IMR-90 (cell line): ENCODE measurements around the gene CUX1. TPM values are rescaled to one million over a fixed set of nuclear protein-coding genes. Genes with fewer than 3 reads are reported as not detected.

Source experiments
- ATAC-seq: fragments of 200-7000 bp; cut with Tn5 transposase; 2 replicates; pipeline ENCODE4 v1.9.1; 2020; ENCODE audit warnings: low read depth, mild to moderate bottlenecking, moderate library complexity
- BruUV-seq: library from RNA; stranded (reverse); fragments of 400-500 nt; replicated peaks from 2 replicates; lab custom pipeline; 2021; lab: Mats Ljungman, UMichigan
- CTCF ChIA-PET: fragments of 300-600 bp; formaldehyde crosslinking; extraction: SDS; loops from one replicate; lab custom pipeline; 2021; ENCODE audit warnings: antibody characterized with exemption; lab: Yijun Ruan, JAX
- POLR2A ChIA-PET: fragments of 300-600 bp; sonication (Branson Sonifier 250); formaldehyde crosslinking; loops from one replicate; lab custom pipeline; 2022; ENCODE audit warnings: antibody characterized with exemption; ENCODE audit not compliant: unreplicated experiment; lab: Charles Lee
- DNase-seq: peaks from one replicate; pipeline ENCODE4 v3.0.0; 2013
- H2AFZ ChIP-seq: replicated peaks from 2 replicates; pipeline ENCODE3; 2013; ENCODE audit warnings: low read length, mild to moderate bottlenecking; ENCODE audit not compliant: poor library complexity
- H2AK5ac ChIP-seq: 2 replicates; pipeline ENCODE4 v1.6.1; 2013; ENCODE audit warnings: low read depth, low read length, inconsistent platforms
- H2AK9ac ChIP-seq: replicated peaks from 2 replicates; pipeline ENCODE3; 2013; ENCODE audit warnings: mild to moderate bottlenecking, low read depth, low read length, moderate library complexity; ENCODE audit not compliant: poor library complexity
- H2BK120ac ChIP-seq: 2 replicates; pipeline ENCODE4 v1.6.1; 2013; ENCODE audit warnings: low read depth, low read length, inconsistent platforms
- H2BK15ac ChIP-seq: 3 replicates; pipeline ENCODE4 v1.6.1; 2013; ENCODE audit warnings: low read depth, low read length, inconsistent platforms
- H2BK20ac ChIP-seq: 2 replicates; pipeline ENCODE4 v1.6.1; 2013; ENCODE audit warnings: low read depth, mild to moderate bottlenecking, inconsistent platforms, low read length, moderate library complexity
- H2BK5ac ChIP-seq: 2 replicates; pipeline ENCODE4 v1.6.1; 2013; ENCODE audit warnings: mild to moderate bottlenecking, low read depth, low read length, inconsistent platforms; ENCODE audit not compliant: poor library complexity, severe bottlenecking
- H3K14ac ChIP-seq: replicated peaks from 2 replicates; pipeline ENCODE4 v1.6.1; 2013; ENCODE audit warnings: low read depth, low read length, inconsistent platforms
- H3K18ac ChIP-seq: 2 replicates; pipeline ENCODE4 v1.6.1; 2013; ENCODE audit warnings: low read depth, low read length, control low read depth
- H3K23ac ChIP-seq: 2 replicates; pipeline ENCODE4 v1.6.1; 2013; ENCODE audit warnings: low read depth, low read length, inconsistent platforms
- H3K27ac ChIP-seq: 2 replicates; pipeline ENCODE4 v1.5.1; 2013; ENCODE audit warnings: mild to moderate bottlenecking, control low read depth, low read length; ENCODE audit not compliant: insufficient read depth
- H3K27me3 ChIP-seq: 2 replicates; pipeline ENCODE4 v1.6.1; 2013; ENCODE audit warnings: low read length; ENCODE audit not compliant: control insufficient read depth, insufficient read depth
- H3K36me3 ChIP-seq: 2 replicates; pipeline ENCODE4 v1.6.1; 2013; ENCODE audit warnings: low read length, mixed read lengths; ENCODE audit not compliant: control insufficient read depth, insufficient read depth
- H3K4ac ChIP-seq: 2 replicates; pipeline ENCODE4 v1.6.1; 2013; ENCODE audit warnings: low read depth, low read length, inconsistent platforms
- H3K4me1 ChIP-seq: 2 replicates; pipeline ENCODE4 v1.6.1; 2013; ENCODE audit warnings: low read length, mixed read lengths; ENCODE audit not compliant: control insufficient read depth, insufficient read depth
- H3K4me2 ChIP-seq: 2 replicates; pipeline ENCODE4 v1.6.1; 2013; ENCODE audit warnings: low read depth, mild to moderate bottlenecking, control low read depth, low read length, moderate library complexity
- H3K4me3 ChIP-seq: 2 replicates; pipeline ENCODE4 v1.5.1; 2013; ENCODE audit warnings: low read depth, mild to moderate bottlenecking, control low read depth, low read length, moderate library complexity; ENCODE audit not compliant: insufficient read depth
- H3K56ac ChIP-seq: 2 replicates; pipeline ENCODE4 v1.6.1; 2013; ENCODE audit warnings: low read length, inconsistent platforms; ENCODE audit not compliant: insufficient read depth; ENCODE audit errors: extremely low read depth
- H3K79me1 ChIP-seq, 2 experiments: 2 replicates each; pipeline ENCODE4 v1.6.1; 2013; ENCODE audit warnings: low read length in 2 of 2, inconsistent platforms in 1 of 2, low read depth in 1 of 2
- H3K9ac ChIP-seq: 2 replicates; pipeline ENCODE4 v1.6.1; 2013; ENCODE audit warnings: low read depth, low read length, control low read depth
- H3K9me1 ChIP-seq: 2 replicates; pipeline ENCODE4 v1.6.1; 2013; ENCODE audit warnings: low read length, inconsistent platforms; ENCODE audit not compliant: insufficient read depth
- H3K9me3 ChIP-seq: 2 replicates; pipeline ENCODE4 v1.6.1; 2013; ENCODE audit warnings: low read length; ENCODE audit not compliant: control insufficient read depth, insufficient read depth
- H4K20me1 ChIP-seq: 2 replicates; pipeline ENCODE4 v1.6.1; 2013; ENCODE audit warnings: low read length, inconsistent platforms; ENCODE audit not compliant: insufficient read depth
- H4K5ac ChIP-seq: 2 replicates; pipeline ENCODE4 v1.6.1; 2013; ENCODE audit warnings: mild to moderate bottlenecking, low read depth, low read length, control low read depth
- H4K8ac ChIP-seq, 2 experiments: 2 replicates each; pipeline ENCODE4 v1.6.1; 2013; ENCODE audit warnings: low read depth in 2 of 2, low read length in 2 of 2, control low read depth in 1 of 2, inconsistent platforms in 1 of 2
- H4K91ac ChIP-seq: 2 replicates; pipeline ENCODE4 v1.6.1; 2013; ENCODE audit warnings: low read depth, low read length, inconsistent platforms; ENCODE audit not compliant: insufficient read depth
- BHLHE40 ChIP-seq: fragments of 150-350 bp; IDR thresholded peaks from 2 replicates; pipeline ENCODE4 v1.6.1; 2016; ENCODE audit warnings: mild to moderate bottlenecking, low read depth, low read length
- CEBPB ChIP-seq: IDR thresholded peaks from 2 replicates; pipeline ENCODE4 v1.6.1; 2012; ENCODE audit warnings: low read depth, low read length, improper control_type of control experiment
- CHD1 ChIP-seq: IDR thresholded peaks from 2 replicates; pipeline ENCODE4 v1.6.1; 2012; ENCODE audit warnings: low read depth, low read length, improper control_type of control experiment
- FOS ChIP-seq: fragments of 150-350 bp; IDR thresholded peaks from 2 replicates; pipeline ENCODE4 v1.6.1; 2016; ENCODE audit warnings: low read depth, low read length
- MAFK ChIP-seq: IDR thresholded peaks from 2 replicates; pipeline ENCODE4 v1.6.1; 2012; ENCODE audit warnings: low read depth, low read length, improper control_type of control experiment
- MAZ ChIP-seq: IDR thresholded peaks from 2 replicates; pipeline ENCODE4 v1.6.1; 2012; ENCODE audit warnings: low read depth, mild to moderate bottlenecking, low read length, improper control_type of control experiment, moderate library complexity, borderline replicate concordance
- MXI1 ChIP-seq: IDR thresholded peaks from 2 replicates; pipeline ENCODE4 v1.6.1; 2012; ENCODE audit warnings: low read depth, mild to moderate bottlenecking, low read length, moderate library complexity, borderline replicate concordance
- NFE2L2 ChIP-seq: fragments of 150-350 bp; IDR thresholded peaks from 2 replicates; pipeline ENCODE4 v1.6.1; 2016; ENCODE audit warnings: low read depth, mild to moderate bottlenecking, low read length
- POLR2A ChIP-seq: IDR thresholded peaks from 2 replicates; pipeline ENCODE4 v1.6.1; 2012; ENCODE audit warnings: mild to moderate bottlenecking, low read depth, low read length
- RAD21 ChIP-seq: IDR thresholded peaks from 2 replicates; pipeline ENCODE4 v1.6.1; 2012; ENCODE audit warnings: low read length, improper control_type of control experiment
- RCOR1 ChIP-seq: IDR thresholded peaks from 2 replicates; pipeline ENCODE4 v1.6.1; 2012; ENCODE audit warnings: mild to moderate bottlenecking, low read length, improper control_type of control experiment; ENCODE audit not compliant: insufficient replicate concordance
- RFX5 ChIP-seq: IDR thresholded peaks from 2 replicates; pipeline ENCODE4 v1.8.0; 2012; ENCODE audit warnings: low read depth, mild to moderate bottlenecking, low read length, moderate library complexity
- SMC3 ChIP-seq: fragments of 150-350 bp; IDR thresholded peaks from 2 replicates; pipeline ENCODE4 v1.6.1; 2016; ENCODE audit warnings: low read depth, mild to moderate bottlenecking, antibody characterized with exemption, low read length, moderate library complexity
- WGBS, 2 experiments: methylation state at CpG; one replicate each; pipeline versions ENCODE4 v1.1.5 to v1.1.7; 2013; ENCODE audit warnings: missing lambda C conversion rate in 2 of 2; ENCODE audit not compliant: insufficient read length in 1 of 2; ENCODE audit errors: extremely low coverage in 2 of 2; 5-methylcytosine and 5-hydroxymethylcytosine counted together
- dilution Hi-C: fragments of 300-500 bp; cut with HindIII; formaldehyde crosslinking; loops from one replicate; pipeline ENCODE4 v1.14.3; 2018; ENCODE audit warnings: low sequenced_read_pairs; ENCODE audit not compliant: unreplicated experiment
- in situ Hi-C: fragments of 300-500 bp; cut with MboI; formaldehyde crosslinking; loops from 3 replicates; pipeline ENCODE4 v1.14.3; 2019; ENCODE audit warnings: low sequenced_read_pairs, inconsistent platforms, mixed read lengths
- intact Hi-C: fragments of 100-400 bp; cut with micrococcal nuclease; formaldehyde crosslinking; loops from 2 replicates; pipeline ENCODE4 v1.10.0; 2022
- polyA plus RNA-seq, 3 experiments: library from polyadenylated mRNA; depleted of rRNA; stranded (reverse); fragments of >200 nt; gene quantifications; 2 replicates each; pipeline ENCODE4 v1.2.3, GENCODE V29; 2012; ENCODE audit warnings: low replicate concordance in 1 of 3
- total RNA-seq: library from RNA; depleted of rRNA; stranded (reverse); fragments of >200 nt; gene quantifications from 2 replicates; pipeline ENCODE4 v1.2.3, GENCODE V29; 2012
- TF ChIP-seq, protein P1 (sequence below): fragments of 150-350 bp; IDR thresholded peaks from 2 replicates; pipeline ENCODE4 v1.6.1; 2017; ENCODE audit warnings: mild to moderate bottlenecking, antibody characterized with exemption, low read length, low read depth

CUX1 gene
- total and polyA plus RNA-seq, 2 of the 4 experiments (the other 2 are of a cell fraction) = 19.7 to 46.4 TPM

DNA sequence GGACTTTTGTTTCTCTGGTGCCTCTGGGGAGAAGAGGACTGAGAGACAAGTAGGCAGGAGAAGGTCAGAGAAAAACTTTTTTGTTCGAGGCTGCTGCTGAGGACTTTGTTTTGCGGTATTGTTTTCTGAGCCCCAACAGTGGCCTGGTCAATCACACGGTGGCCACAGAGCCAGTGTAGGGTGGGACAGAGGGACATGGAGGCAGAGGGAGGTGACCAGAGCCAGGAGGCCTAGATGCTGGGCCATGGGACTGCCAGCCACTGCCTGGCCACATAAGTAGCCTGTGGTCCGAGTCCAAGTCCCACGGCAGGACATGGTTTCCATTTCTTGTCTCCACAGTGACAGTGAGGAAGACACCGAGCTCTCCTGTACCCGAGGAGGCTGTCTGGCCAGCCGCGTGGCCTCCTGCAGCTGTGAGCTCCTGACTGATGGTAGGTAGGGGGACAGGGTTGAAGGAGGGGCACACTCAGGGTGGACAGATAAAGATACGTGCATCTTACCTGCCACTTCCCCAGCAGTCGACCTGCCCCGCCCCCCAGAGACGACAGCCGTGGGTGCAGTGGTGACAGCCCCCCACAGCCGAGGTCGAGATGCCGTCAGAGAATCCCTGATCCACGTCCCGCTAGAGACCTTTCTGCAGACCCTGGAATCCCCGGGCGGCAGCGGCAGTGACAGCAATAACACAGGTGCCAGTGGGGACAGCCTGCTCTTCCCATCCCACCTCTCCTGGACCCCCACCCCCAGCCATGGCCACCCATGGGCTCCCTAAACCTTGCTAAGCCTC is 496.8 kb downstream of the CUX1 start (continued):
- no peak for TF ChIP-seq RCOR1

- Histone ChIP-seq H3K9ac (no peak overlapping the region), H3K23ac (no peak overlapping the region), H4K91ac (no peak overlapping the region), H3K14ac (no peak overlapping the region), H3K79me1 (no peaks in the 10 kb centered on the region), H3K4me2 (no peak overlapping the region), H4K8ac (no peak overlapping the region), H4K20me1 (no peaks in the 10 kb centered on the region), H3K4me3 (no peak overlapping the region), H3K56ac (no peak overlapping the region), H3K9me1 (peaks cover 4% of the 10 kb centered on the region; the same call in 1 of the 2 replicates), H3K4me1 (no peaks in the 10 kb centered on the region), H3K18ac (no peak overlapping the region), H3K27me3 (no peaks in the 10 kb centered on the region), H3K36me3 (peaks cover 3% of the 10 kb centered on the region; the same call in 1 of the 2 replicates), H2AFZ (no peak overlapping the region), H2AK5ac (no peak overlapping the region), H2BK120ac (no peak overlapping the region), H3K4ac (no peak overlapping the region), H3K9me3 (no peaks in the 10 kb centered on the region), H2BK20ac (no peak overlapping the region), H2BK5ac (no peak overlapping the region), H3K27ac (no peak overlapping the region), H2AK9ac (no peak overlapping the region), H2BK15ac (no peak overlapping the region), H4K5ac (no peak overlapping the region)
- ATAC-seq (no peak), DNase-seq (no peak)
- in situ Hi-C loops (no loop called here), intact Hi-C loops (no loop called here), dilution Hi-C loops (no loop called here)
- CTCF ChIA-PET = interaction anchor here (0.6 kb wide), 1 partner anchor 16 kb away, joined by 4 read pairs; no protein-coding TSS in a partner anchor
- 85% methylated on average over 11 of the region's 24 CpGs; no CpG with 5 or more reads in 1 of the 2 experiments for WGBS, 2 experiments
- POLR2A ChIA-PET = no interaction called here
- BruUV-seq = no TSS peak
- TF ChIP-seq MAFK = no peak
- no peak for TF ChIP-seq RAD21
- TF ChIP-seq, protein P1, sequence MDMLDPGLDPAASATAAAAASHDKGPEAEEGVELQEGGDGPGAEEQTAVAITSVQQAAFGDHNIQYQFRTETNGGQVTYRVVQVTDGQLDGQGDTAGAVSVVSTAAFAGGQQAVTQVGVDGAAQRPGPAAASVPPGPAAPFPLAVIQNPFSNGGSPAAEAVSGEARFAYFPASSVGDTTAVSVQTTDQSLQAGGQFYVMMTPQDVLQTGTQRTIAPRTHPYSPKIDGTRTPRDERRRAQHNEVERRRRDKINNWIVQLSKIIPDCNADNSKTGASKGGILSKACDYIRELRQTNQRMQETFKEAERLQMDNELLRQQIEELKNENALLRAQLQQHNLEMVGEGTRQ = no peak
- TF ChIP-seq RCOR1 = no peak
- TF ChIP-seq CEBPB = no peak
- no peak for TF ChIP-seq MXI1
- TF ChIP-seq FOS = no peak
- no peak for TF ChIP-seq BHLHE40
- TF ChIP-seq SMC3 = no peak
- TF ChIP-seq NFE2L2 = no peak
- no peak for TF ChIP-seq MAZ
- no peak for TF ChIP-seq RFX5
- TF ChIP-seq CHD1 = no peak
- TF ChIP-seq POLR2A = no peak
Measured at GRCh38 chr7:102317231-102318059, 500.0 kb downstream of the CUX1 start.
